Measurements from ENCODE around the gene OR6T1.

OR6T1 gene

DNA sequence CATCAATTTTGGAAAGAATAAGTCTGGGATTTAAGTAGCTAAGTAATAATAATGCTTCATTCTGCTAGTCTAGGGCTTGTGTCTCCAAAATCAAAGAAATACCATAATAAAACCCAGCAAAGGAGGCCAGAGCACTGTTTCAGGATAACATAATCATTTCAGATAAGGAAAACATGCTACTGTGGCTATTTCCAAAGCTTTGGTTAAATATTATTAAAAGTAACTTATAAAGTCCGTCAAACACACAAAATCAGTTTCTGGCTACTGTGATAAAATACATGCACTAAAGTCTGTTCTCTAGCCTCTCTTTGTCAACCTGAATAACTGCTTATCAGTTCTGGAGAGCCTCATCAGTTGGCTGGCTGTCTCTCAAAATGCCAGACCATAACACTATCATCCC is 1.5 kb upstream of the OR6T1 start:
- H3K4me3 ChIP-seq (ENCODE audit: low read depth, low read length) = no peak overlapping the region
- DNase-seq (ENCODE audit: low read depth) = no peak
- no peak for TF ChIP-seq CTCF (IDR thresholded peaks at IDR 0.05; ENCODE audit: insufficient read depth, low read depth, low read length, missing control alignments)

- DNase-seq (ENCODE audit: low read depth) = no peak
- no peak for TF ChIP-seq CTCF (IDR thresholded peaks at IDR 0.05; ENCODE audit: insufficient read depth, low read depth, low read length, missing control alignments)
- no peak overlapping the region for H3K4me3 ChIP-seq (ENCODE audit: low read depth, low read length)
Measured at GRCh38 chr11:123942413-123942812, 1.2 kb downstream of the OR6T1 start.

DNA sequence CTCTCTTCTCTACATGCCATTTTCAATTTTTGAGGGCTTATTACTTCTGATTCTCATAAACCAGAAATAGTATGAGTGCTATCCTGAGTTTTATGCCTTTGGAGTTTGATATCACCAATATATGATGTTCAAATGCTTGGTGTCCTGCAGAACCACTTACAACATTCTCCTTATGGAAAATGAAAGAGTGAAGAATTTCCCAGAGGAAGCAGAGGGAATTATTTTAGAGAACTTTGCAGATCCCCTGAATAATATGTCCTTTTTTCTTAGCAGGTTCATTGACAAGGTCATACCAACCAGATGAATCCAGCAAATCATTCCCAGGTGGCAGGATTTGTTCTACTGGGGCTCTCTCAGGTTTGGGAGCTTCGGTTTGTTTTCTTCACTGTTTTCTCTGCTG is 4.3 kb downstream of the OR6T1 start, which contains the start of gene OR4D5:
TSS of gene OR4D5 (plus strand) at position 301 of the 400 bp plus-strand sequence. CDS start at position 301, 0 bp downstream.
- H3K4me3 ChIP-seq (ENCODE audit: low read depth, low read length) = no peak within 1 kb of the TSS
- TF ChIP-seq CTCF (IDR thresholded peaks at IDR 0.05; ENCODE audit: insufficient read depth, low read depth, low read length, missing control alignments) = no peak
- DNase-seq (ENCODE audit: low read depth) = no peak

GRCh38 chr11:123924027-123924426 is 19.6 kb downstream of the OR6T1 start:
- no peak for TF ChIP-seq CTCF (IDR thresholded peaks at IDR 0.05; ENCODE audit: insufficient read depth, low read depth, low read length, missing control alignments)
- DNase-seq (ENCODE audit: low read depth) = no peak

DNA sequence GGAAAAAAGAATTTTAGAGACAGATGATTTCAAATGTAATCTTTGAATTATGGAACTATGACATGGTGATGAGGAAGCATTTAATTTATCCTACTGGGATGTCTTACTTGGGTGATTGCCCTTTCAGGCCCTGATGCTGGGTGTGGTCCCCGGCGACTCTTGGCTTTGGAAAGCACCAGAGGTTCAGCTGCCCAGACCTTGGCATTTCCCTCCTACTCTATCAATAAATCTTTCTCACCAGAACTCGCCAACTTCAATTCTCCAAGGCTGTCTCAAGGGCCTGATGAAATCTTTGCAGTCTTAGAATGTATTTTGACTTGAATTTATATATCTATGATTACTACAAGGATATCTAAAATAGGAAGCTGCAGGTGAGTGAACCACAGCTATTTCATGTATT is 22.7 kb downstream of the OR6T1 start:
- TF ChIP-seq CTCF (IDR thresholded peaks at IDR 0.05; ENCODE audit: insufficient read depth, low read depth, low read length, missing control alignments) = no peak
- DNase-seq (ENCODE audit: low read depth) = no peak
- no peak overlapping the region for H3K4me3 ChIP-seq (ENCODE audit: low read depth, low read length)

More at GRCh38 chr11:123924027-123924426, 19.6 kb downstream of the OR6T1 start:
- H3K4me3 ChIP-seq (ENCODE audit: low read depth, low read length) = no peak overlapping the region

GRCh38 chr11:123905826-123906225 is 37.8 kb downstream of the OR6T1 start:
- DNase-seq (ENCODE audit: low read depth) = no peak
- TF ChIP-seq CTCF (IDR thresholded peaks at IDR 0.05; ENCODE audit: insufficient read depth, low read depth, low read length, missing control alignments) = no peak
- no peak overlapping the region for H3K4me3 ChIP-seq (ENCODE audit: low read depth, low read length)

DNA sequence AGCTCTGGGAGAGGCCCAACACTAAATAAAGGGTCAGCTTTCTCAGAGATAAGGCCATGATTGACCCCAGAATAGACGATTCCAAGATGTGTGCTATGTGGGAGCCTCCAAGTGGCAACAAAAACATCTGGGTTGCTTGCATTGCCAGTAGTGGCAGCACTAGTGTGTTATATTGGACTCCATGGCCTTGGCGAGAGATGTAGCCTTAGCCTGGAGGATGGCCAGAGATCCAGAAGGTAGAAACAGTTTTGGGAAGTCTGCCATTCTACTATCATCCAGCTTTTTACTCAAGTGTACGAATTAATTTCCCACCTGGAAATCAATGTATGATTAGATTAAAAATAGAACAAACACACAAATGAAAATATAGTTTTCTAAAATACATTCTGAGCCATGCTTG is 38.7 kb downstream of the OR6T1 start:
- no peak for TF ChIP-seq CTCF (IDR thresholded peaks at IDR 0.05; ENCODE audit: insufficient read depth, low read depth, low read length, missing control alignments)
- H3K4me3 ChIP-seq (ENCODE audit: low read depth, low read length) = no peak overlapping the region
- no peak for DNase-seq (ENCODE audit: low read depth)

Data from GM12865 (cell line).